ENCODE measurements around the gene PODN.

PODN gene

DNA sequence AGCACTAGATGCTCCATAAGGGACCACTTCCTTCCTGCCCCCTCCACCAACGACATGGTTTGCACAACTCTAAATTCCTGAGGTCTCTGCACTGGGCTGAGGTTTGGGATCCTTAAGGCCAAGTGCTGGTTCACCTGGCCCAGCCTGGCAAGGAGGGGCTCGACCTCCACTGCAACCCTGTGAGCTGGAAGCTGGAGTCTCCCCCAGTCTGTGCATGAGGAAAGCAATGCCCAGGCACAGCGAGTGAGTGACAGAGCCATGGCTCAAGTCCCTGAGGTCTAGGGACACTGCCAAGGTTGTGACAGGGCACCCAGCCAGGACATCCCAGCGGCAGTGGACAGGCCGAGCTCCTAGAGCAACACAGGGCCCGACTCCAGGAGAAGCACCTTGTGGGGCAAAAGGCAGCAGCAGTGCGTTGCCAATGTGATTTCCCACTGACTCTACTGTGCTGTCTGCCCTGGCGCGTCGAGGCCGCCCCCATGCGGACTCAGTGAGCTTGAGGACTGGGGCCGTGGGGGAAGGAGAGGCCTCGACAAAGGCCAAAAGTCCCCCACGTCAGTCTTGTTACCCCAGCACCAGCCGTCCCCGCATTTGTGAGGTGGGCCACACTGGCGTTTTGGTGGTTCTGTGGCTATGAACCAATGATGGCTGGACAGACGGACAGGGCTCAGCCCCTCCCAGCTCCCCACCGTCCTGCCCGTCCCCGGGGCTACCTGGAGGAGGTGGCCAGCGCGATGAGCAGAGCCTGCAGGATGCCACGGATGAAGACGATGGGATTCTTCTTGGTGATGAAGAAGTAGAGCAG lies 30.0 kb downstream of the PODN start:
- Histone ChIP-seq H3K36me3 (ENCODE audit: low read depth) (no peaks in the 10 kb centered on the region), H3K27me3 (ENCODE audit: insufficient read depth, poor library complexity, severe bottlenecking) (no peaks in the 10 kb centered on the region), H3K4me3 (ENCODE audit: severe bottlenecking) (no peak overlapping the region), H3K9me3 (ENCODE audit: severe bottlenecking) (no peaks in the 10 kb centered on the region), H3K27ac (ENCODE audit: poor library complexity, severe bottlenecking) (no peak overlapping the region), H3K4me1 (ENCODE audit: insufficient read depth, poor library complexity, severe bottlenecking) (no peaks in the 10 kb centered on the region)
- DNase-seq (ENCODE audit: low spot score), result no peak
- TF ChIP-seq CTCF (IDR thresholded peaks at IDR 0.05; ENCODE audit: poor library complexity, severe bottlenecking), result no peak
- 0 out of 3 replicates have a peak, but pooled peaks have one; percentile 36 for ATAC-seq (ENCODE audit: low read depth)

DNA sequence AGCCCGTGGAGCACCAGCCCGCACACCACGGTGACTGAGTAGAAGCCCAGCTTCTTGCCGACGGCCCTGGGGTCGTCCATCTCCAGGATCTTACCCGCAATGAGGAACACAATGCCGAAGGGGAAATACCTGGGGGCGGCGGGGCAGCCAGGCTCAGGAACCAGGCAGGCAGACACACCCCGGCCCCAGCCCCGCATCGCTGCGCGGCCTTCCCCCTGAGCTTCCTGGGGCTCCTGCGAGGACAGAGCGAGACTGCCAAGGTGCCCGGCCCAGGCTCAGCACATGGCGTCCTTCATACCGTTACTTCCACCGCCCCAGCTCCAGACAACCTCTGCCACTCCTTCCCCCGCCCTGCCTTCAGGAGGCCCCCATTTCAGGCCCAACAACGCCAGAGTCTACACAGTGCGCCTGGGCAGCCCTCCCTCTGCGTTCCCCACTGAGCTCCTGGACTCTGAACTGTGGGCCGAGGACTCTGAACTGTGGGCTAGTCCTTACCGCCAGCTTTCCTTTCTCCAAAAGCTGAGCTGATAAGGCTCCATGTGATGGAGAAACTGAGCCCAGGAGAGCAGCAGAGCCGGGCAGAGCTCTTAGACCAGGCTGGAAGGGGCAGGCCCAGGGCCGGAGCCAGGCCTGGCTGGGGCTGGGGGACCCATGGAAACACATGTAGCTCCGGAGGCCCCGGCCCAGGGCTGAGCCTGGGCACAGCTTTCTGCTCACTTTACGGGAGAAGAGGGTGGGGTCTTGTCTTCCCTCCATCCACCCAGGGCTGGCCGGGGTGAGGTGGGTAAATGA lies 30.8 kb downstream of the PODN start:
- H3K36me3 ChIP-seq (ENCODE audit: low read depth), result no peaks in the 10 kb centered on the region
- TF ChIP-seq CTCF (IDR thresholded peaks at IDR 0.05; ENCODE audit: poor library complexity, severe bottlenecking), result no peak
- no peak for ATAC-seq (ENCODE audit: low read depth)
- no peak overlapping the region for H3K27ac ChIP-seq (ENCODE audit: poor library complexity, severe bottlenecking)
- no peaks in the 10 kb centered on the region for H3K4me1 ChIP-seq (ENCODE audit: insufficient read depth, poor library complexity, severe bottlenecking)
- H3K9me3 ChIP-seq (ENCODE audit: severe bottlenecking), result no peaks in the 10 kb centered on the region
- H3K27me3 ChIP-seq (ENCODE audit: insufficient read depth, poor library complexity, severe bottlenecking), result no peaks in the 10 kb centered on the region
- H3K4me3 ChIP-seq (ENCODE audit: severe bottlenecking), result no peak overlapping the region
- DNase-seq (ENCODE audit: low spot score), result no peak

DNA sequence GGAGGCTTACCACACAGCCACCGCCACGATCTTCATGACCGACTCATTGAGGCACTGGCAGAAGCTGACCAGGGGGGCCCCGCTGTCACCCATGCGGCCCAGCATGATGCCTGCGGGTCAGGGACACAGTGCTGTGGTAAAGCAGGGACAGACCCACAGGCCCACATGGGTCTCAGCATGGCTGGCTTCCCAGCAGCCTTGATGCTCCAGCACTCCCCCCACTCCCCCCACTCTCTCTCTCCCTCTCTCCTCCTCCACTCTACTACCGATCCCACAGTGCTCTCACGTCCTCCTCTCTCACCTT lies 31.4 kb downstream of the PODN start:
- no peaks in the 10 kb centered on the region for H3K36me3 ChIP-seq (ENCODE audit: low read depth)
- ATAC-seq (ENCODE audit: low read depth), result no peak
- H3K9me3 ChIP-seq (ENCODE audit: severe bottlenecking), result no peaks in the 10 kb centered on the region
- no peak for DNase-seq (ENCODE audit: low spot score)
- no peak for TF ChIP-seq CTCF (IDR thresholded peaks at IDR 0.05; ENCODE audit: poor library complexity, severe bottlenecking)
- no peak overlapping the region for H3K27ac ChIP-seq (ENCODE audit: poor library complexity, severe bottlenecking)
- H3K4me1 ChIP-seq (ENCODE audit: insufficient read depth, poor library complexity, severe bottlenecking), result no peaks in the 10 kb centered on the region
- no peak overlapping the region for H3K4me3 ChIP-seq (ENCODE audit: severe bottlenecking)
- H3K27me3 ChIP-seq (ENCODE audit: insufficient read depth, poor library complexity, severe bottlenecking), result no peaks in the 10 kb centered on the region

GRCh38 chr1:53093778-53094532 lies 31.9 kb downstream of the PODN start:
- H3K27me3 ChIP-seq (ENCODE audit: insufficient read depth, poor library complexity, severe bottlenecking), result no peaks in the 10 kb centered on the region
- no peaks in the 10 kb centered on the region for H3K36me3 ChIP-seq (ENCODE audit: low read depth)
- H3K4me1 ChIP-seq (ENCODE audit: insufficient read depth, poor library complexity, severe bottlenecking), result no peaks in the 10 kb centered on the region
- no peak overlapping the region for H3K27ac ChIP-seq (ENCODE audit: poor library complexity, severe bottlenecking)
- H3K9me3 ChIP-seq (ENCODE audit: severe bottlenecking), result no peaks in the 10 kb centered on the region
- no peak overlapping the region for H3K4me3 ChIP-seq (ENCODE audit: severe bottlenecking)
- no peak for DNase-seq (ENCODE audit: low spot score)
- no peak for ATAC-seq (ENCODE audit: low read depth)
- no peak for TF ChIP-seq CTCF (IDR thresholded peaks at IDR 0.05; ENCODE audit: poor library complexity, severe bottlenecking)

Measured in RWPE2 (cell line).